SK-N-MC (cell line): ENCODE results near the gene SLC6A1.

Experiments
- EZH2 ChIP-seq: fragments of 200-600 bp; sonication (generic); IDR thresholded peaks from one replicate; pipeline ENCODE4 v1.6.1; 2017; ENCODE audit warnings: antibody characterized with exemption
- POLR2AphosphoS5 ChIP-seq: IDR thresholded peaks from 2 replicates; pipeline ENCODE4 v1.6.1; 2012; ENCODE audit warnings: mild to moderate bottlenecking, low read depth, low read length, borderline replicate concordance

DNA sequence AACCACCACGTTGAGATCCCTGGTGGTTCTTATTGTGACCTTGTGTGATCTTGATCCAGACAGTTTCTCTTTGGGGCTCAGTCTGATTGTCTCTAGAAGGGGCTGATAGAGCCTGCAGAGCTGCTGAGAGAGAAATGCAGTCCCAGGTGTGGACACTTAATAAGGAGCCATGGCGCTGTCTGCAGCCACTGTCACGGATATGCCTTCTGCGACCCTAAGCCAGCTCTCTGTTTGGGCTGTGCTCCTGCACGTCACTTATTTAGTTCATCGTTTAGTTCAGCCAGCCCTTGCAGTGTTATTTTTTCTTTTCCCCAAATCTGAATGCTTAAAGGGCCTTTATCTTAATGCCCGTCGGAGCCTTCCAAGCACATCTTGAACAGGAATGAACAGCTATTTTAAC is 12.0 kb downstream of the SLC6A1 start:
- TF ChIP-seq POLR2AphosphoS5 (no peak), EZH2 (no peak)
